HCT116 (cell line): ENCODE data around the gene SCG3. TPM values are rescaled to one million over a fixed set of nuclear protein-coding genes. Genes with fewer than 3 reads are reported as not detected.

Experiments
- ATAC-seq: fragments of 200-7000 bp; cut with Tn5 transposase; 2 replicates; pipeline ENCODE4 v1.9.1; 2020; ENCODE audit warnings: mild to moderate bottlenecking, moderate library complexity
- BruUV-seq: library from RNA; stranded (reverse); fragments of 400-500 nt; replicated peaks from 2 replicates; lab custom pipeline; 2021; lab: Mats Ljungman, UMichigan
- CTCF ChIA-PET: fragments of 300-600 bp; sonication (Branson Sonifier 250); formaldehyde crosslinking; loops from one replicate; lab custom pipeline; 2021; ENCODE audit warnings: antibody characterized with exemption; lab: Charles Lee
- POLR2A ChIA-PET: fragments of 300-600, 350-600 bp; sonication (Branson Sonifier 250); formaldehyde crosslinking; loops from one replicate; lab custom pipeline; 2021; ENCODE audit warnings: antibody characterized with exemption; lab: Charles Lee
- RAD21 ChIA-PET, 2 experiments: fragments of 300-600 bp; sonication (Branson Sonifier 250); formaldehyde crosslinking; loops; one replicate each; lab custom pipeline; 2023; ENCODE audit warnings: low total read pairs in 2 of 2; ENCODE audit not compliant: uncharacterized antibody in 2 of 2, unreplicated experiment in 2 of 2, low non-redundant PET in 1 of 2; lab: Charles Lee
- DNase-seq: peaks from one replicate; pipeline ENCODE4 v3.0.0-alpha.2; 2010; ENCODE audit warnings: low read depth, low spot score
- H2AFZ ChIP-seq: fragments of 200-600 bp; shearing (Covaris generic), sonication (generic); 2 replicates; pipeline ENCODE4 v1.6.1; 2017; ENCODE audit warnings: low read depth, mixed run types, mixed read lengths, antibody characterized with exemption, low read length; ENCODE audit not compliant: poor library complexity, severe bottlenecking
- H3K27ac ChIP-seq: 2 replicates; pipeline ENCODE4 v1.5.1; 2012; ENCODE audit warnings: low read depth, low read length
- H3K27me3 ChIP-seq: fragments of 200-600 bp; sonication (generic); 2 replicates; pipeline ENCODE4 v1.6.1; 2016; ENCODE audit warnings: mixed run types, low read length, mixed read lengths; ENCODE audit not compliant: insufficient read depth
- H3K36me3 ChIP-seq, 2 experiments: fragments of 200-500 bp in 1 of 2; fragments of 200-600 bp in 1 of 2; sonication (Bioruptor generic) in 1 of 2; sonication (generic) in 1 of 2; 2 replicates each; pipeline versions ENCODE4 v1.5.1 to v1.6.1; 2014 to 2016; ENCODE audit warnings: low read length in 2 of 2, inconsistent platforms in 1 of 2, mixed read lengths in 1 of 2, mixed run types in 1 of 2; ENCODE audit not compliant: insufficient read depth in 2 of 2, control insufficient read depth in 1 of 2
- H3K4me1 ChIP-seq, 2 experiments: fragments of 200-600 bp in 1 of 2; sonication (generic) in 1 of 2; 2 replicates each; pipeline versions ENCODE4 v1.5.1 to v1.6.1; 2012 to 2017; ENCODE audit warnings: low read length in 2 of 2, inconsistent platforms in 1 of 2, mild to moderate bottlenecking in 1 of 2, mixed read lengths in 1 of 2, mixed run types in 1 of 2, moderate library complexity in 1 of 2; ENCODE audit not compliant: insufficient read depth in 2 of 2, control insufficient read depth in 1 of 2
- H3K4me2 ChIP-seq: fragments of 200-600 bp; sonication (generic); 2 replicates; pipeline ENCODE4 v1.6.1; 2017; ENCODE audit warnings: mixed run types, low read length, mixed read lengths
- H3K4me3 ChIP-seq, 2 experiments: fragments of 200-600 bp in 1 of 2; sonication (generic) in 1 of 2; replicated peaks in 1 of 2; 2 replicates each; pipeline ENCODE4 v1.5.1; 2011 to 2016; ENCODE audit warnings: low read length in 2 of 2, control low read depth in 1 of 2, low read depth in 1 of 2, mild to moderate bottlenecking in 1 of 2, mixed read lengths in 1 of 2, mixed run types in 1 of 2
- H3K79me2 ChIP-seq: fragments of 200-600 bp; sonication (generic); 2 replicates; pipeline ENCODE4 v1.6.1; 2017; ENCODE audit warnings: mild to moderate bottlenecking, mixed run types, low read length, moderate library complexity, mixed read lengths; ENCODE audit not compliant: insufficient read depth
- H3K9ac ChIP-seq: fragments of 200-600 bp; sonication (generic); 2 replicates; pipeline ENCODE4 v1.6.1; 2016; ENCODE audit warnings: low read length, mixed read lengths
- H3K9me2 ChIP-seq: fragments of 200-600 bp; sonication (generic), shearing (Covaris generic); 2 replicates; pipeline ENCODE4 v1.6.1; 2017; ENCODE audit warnings: mixed run types, mild to moderate bottlenecking, moderate library complexity; ENCODE audit not compliant: insufficient read depth
- H3K9me3 ChIP-seq, 2 experiments: fragments of 200-500 bp in 1 of 2; fragments of 200-600 bp in 1 of 2; sonication (Bioruptor generic) in 1 of 2; sonication (generic) in 1 of 2; 2 replicates each; pipeline ENCODE4 v1.6.1; 2014 to 2017; ENCODE audit warnings: low read length in 2 of 2, mixed read lengths in 2 of 2, inconsistent platforms in 1 of 2, low read depth in 1 of 2, mild to moderate bottlenecking in 1 of 2, mixed run types in 1 of 2, moderate library complexity in 1 of 2; ENCODE audit not compliant: control insufficient read depth in 1 of 2, insufficient read depth in 1 of 2
- H4K20me1 ChIP-seq: fragments of 200-600 bp; sonication (generic), shearing (Covaris generic); 2 replicates; pipeline ENCODE4 v1.6.1; 2017; ENCODE audit warnings: mixed run types, mild to moderate bottlenecking, moderate library complexity; ENCODE audit not compliant: insufficient read depth
- CBX3 ChIP-seq: IDR thresholded peaks from 2 replicates; pipeline ENCODE4 v1.6.1; 2012; ENCODE audit warnings: low read depth
- CEBPB ChIP-seq: IDR thresholded peaks from 2 replicates; pipeline ENCODE4 v1.6.1; 2012; ENCODE audit warnings: low read depth
- CTCF ChIP-seq, 3 experiments: fragments of 200-600 bp in 1 of 3; sonication (generic) in 1 of 3; IDR thresholded peaks in 2 of 3; conservative IDR thresholded peaks in 1 of 3; 2 replicates each; pipeline ENCODE4 v1.5.1; 2012 to 2017; ENCODE audit warnings: low read depth in 2 of 3, low read length in 2 of 3, antibody characterized with exemption in 1 of 3, borderline replicate concordance in 1 of 3, control low read depth in 1 of 3, mild to moderate bottlenecking in 1 of 3, mixed read lengths in 1 of 3, mixed run types in 1 of 3, moderate library complexity in 1 of 3; ENCODE audit not compliant: insufficient read depth in 1 of 3
- EGR1 ChIP-seq: IDR thresholded peaks from 2 replicates; pipeline ENCODE4 v1.6.1; 2012; ENCODE audit warnings: low read depth
- ELF1 ChIP-seq: IDR thresholded peaks from 2 replicates; pipeline ENCODE4 v1.6.1; 2012; ENCODE audit warnings: low read depth, borderline replicate concordance
- FOSL1 ChIP-seq: IDR thresholded peaks from 2 replicates; pipeline ENCODE4 v1.6.1; 2012; ENCODE audit warnings: low read depth
- RAD21 ChIP-seq: IDR thresholded peaks from 2 replicates; pipeline ENCODE4 v1.6.1; 2012; ENCODE audit warnings: low read depth, mild to moderate bottlenecking
- REST ChIP-seq: IDR thresholded peaks from 2 replicates; pipeline ENCODE4 v1.6.1; 2012; ENCODE audit warnings: low read depth
- SP1 ChIP-seq: IDR thresholded peaks from 2 replicates; pipeline ENCODE4 v1.6.1; 2012; ENCODE audit warnings: low read depth
- SRF ChIP-seq: IDR thresholded peaks from 2 replicates; pipeline ENCODE4 v1.6.1; 2012; ENCODE audit warnings: low read depth
- TCF7L2 ChIP-seq: IDR thresholded peaks from 2 replicates; pipeline ENCODE4 v1.7.0; 2011; ENCODE audit warnings: borderline replicate concordance, inconsistent platforms; ENCODE audit not compliant: insufficient read depth, insufficient read length; ENCODE audit errors: extremely low read depth
- ZBTB33 ChIP-seq: IDR thresholded peaks from 2 replicates; pipeline ENCODE4 v1.6.1; 2011; ENCODE audit warnings: mild to moderate bottlenecking, low read length, moderate library complexity; ENCODE audit not compliant: insufficient replicate concordance; ENCODE audit errors: extremely low read depth
- ZFX ChIP-seq: fragments of 450-650 bp; IDR thresholded peaks from 2 replicates; pipeline ENCODE4 v1.6.1; 2017
- ZNF274 ChIP-seq: fragments of 200-500 bp; sonication (Bioruptor generic); IDR thresholded peaks from 2 replicates; pipeline ENCODE4 v1.6.1; 2014; ENCODE audit warnings: mild to moderate bottlenecking, low read depth, low read length, inconsistent platforms
- intact Hi-C: fragments of 100-400 bp; cut with micrococcal nuclease; formaldehyde crosslinking; loops from 2 replicates; pipeline ENCODE4 v1.10.0; 2022
- total RNA-seq: library from RNA; stranded (reverse); gene quantifications from one replicate; pipeline ENCODE4 v1.2.1, GENCODE V29; 2021; ENCODE audit not compliant: unreplicated experiment

SCG3 gene
- total RNA-seq, 1 experiment from 2014 or later, result not detected

DNA sequence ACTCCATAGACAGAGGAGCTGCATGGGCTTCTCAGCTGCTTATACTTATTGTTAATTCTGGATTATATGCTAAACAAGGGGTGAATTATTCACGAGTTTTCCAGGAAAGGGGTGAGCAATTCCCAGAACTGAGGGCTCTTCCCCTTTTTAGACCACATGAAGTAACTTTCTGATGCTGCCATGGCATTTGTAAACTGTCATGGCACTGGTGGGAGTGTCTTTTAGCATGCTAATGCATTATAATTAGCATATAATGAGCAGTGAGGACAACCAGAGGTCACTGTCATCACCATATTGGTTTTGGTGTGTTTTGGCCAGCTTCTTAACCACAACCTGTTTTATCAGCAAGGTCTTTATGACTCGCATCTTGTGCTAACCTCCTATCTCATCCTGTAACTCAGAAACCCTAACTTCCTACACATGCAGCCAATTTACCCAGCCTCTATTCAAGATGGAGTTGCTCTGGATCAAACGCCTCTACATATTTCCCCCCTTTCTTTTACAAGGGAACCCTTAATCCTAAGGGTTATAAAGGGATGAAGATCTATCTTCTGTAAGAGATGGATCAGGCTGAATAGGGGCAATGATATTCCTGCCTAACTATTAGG is 46.6 kb upstream of the SCG3 start:
- H4K20me1 ChIP-seq, result no peaks in the 10 kb centered on the region
- ChIA-PET RAD21 (no interaction called here), CTCF (no interaction called here), POLR2A (no interaction called here)
- no peak for ATAC-seq
- no peak overlapping the region for H3K9ac ChIP-seq
- no peaks in the 10 kb centered on the region for H3K27me3 ChIP-seq
- no TSS peak for BruUV-seq
- no peak overlapping the region for H3K4me3 ChIP-seq
- H2AFZ ChIP-seq, result no peak overlapping the region
- no peaks in the 10 kb centered on the region for H3K9me2 ChIP-seq
- no peaks in the 10 kb centered on the region for H3K4me1 ChIP-seq
- H3K79me2 ChIP-seq, result no peaks in the 10 kb centered on the region
- H3K27ac ChIP-seq, result no peak overlapping the region
- H3K36me3 ChIP-seq, result no peaks in the 10 kb centered on the region
- H3K4me2 ChIP-seq, result no peak overlapping the region
- intact Hi-C loops, result no loop called here
- no peak for TF ChIP-seq ZNF274
- no peak for TF ChIP-seq CTCF (IDR thresholded peaks at IDR 0.05 in 2 of 3, conservative IDR thresholded peaks at IDR 0.05 in 1 of 3; ENCODE audit: borderline replicate concordance in 1 of 3, insufficient read depth in 1 of 3, low read depth in 2 of 3, low read length in 2 of 3)
- no peak for TF ChIP-seq EGR1
- TF ChIP-seq TCF7L2, result no peak
- no peak for TF ChIP-seq SRF
- no peak for TF ChIP-seq REST
- no peak for TF ChIP-seq CEBPB
- TF ChIP-seq ZBTB33, result no peak
- TF ChIP-seq RAD21, result no peak
- no peak for TF ChIP-seq SP1
- TF ChIP-seq CBX3, result no peak
- no peak for TF ChIP-seq ELF1
- no peak for TF ChIP-seq ZFX
- TF ChIP-seq FOSL1, result no peak
- TF ChIP-seq, all 23 proteins: peak for 0
- no peaks in the 10 kb centered on the region for H3K9me3 ChIP-seq
- no peak for DNase-seq
